T-helper 9 cell (primary cell): ENCODE data around the gene UBASH3A.

Source experiments
- DNase-seq: peaks from one replicate; pipeline ENCODE4 v3.0.0-alpha.2; 2020

Gene UBASH3A

DNA sequence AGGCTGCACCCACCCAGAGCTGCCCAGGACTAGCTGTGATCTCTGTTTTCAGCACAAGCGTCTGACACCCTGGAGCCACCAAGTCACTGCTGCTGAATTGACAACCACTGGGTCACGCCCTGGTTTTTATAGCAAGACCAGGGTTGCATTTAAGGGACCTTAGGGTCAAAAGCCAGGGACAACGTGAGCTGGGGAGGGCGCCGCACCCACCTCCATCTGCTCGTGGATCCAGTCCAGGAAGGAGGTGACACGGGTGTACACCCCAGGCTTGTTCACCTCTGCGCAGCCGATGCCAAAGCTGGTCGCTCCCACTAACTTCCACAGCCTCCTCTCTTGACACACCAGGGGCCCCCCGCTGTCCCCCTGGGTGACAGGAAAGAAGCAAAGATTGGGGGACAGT, 28.2 kb upstream of the UBASH3A start:
- no peak for DNase-seq

- DNase-seq = no peak
Observed at GRCh38 chr21:42375966-42376337, 27.8 kb upstream of the UBASH3A start.

DNA sequence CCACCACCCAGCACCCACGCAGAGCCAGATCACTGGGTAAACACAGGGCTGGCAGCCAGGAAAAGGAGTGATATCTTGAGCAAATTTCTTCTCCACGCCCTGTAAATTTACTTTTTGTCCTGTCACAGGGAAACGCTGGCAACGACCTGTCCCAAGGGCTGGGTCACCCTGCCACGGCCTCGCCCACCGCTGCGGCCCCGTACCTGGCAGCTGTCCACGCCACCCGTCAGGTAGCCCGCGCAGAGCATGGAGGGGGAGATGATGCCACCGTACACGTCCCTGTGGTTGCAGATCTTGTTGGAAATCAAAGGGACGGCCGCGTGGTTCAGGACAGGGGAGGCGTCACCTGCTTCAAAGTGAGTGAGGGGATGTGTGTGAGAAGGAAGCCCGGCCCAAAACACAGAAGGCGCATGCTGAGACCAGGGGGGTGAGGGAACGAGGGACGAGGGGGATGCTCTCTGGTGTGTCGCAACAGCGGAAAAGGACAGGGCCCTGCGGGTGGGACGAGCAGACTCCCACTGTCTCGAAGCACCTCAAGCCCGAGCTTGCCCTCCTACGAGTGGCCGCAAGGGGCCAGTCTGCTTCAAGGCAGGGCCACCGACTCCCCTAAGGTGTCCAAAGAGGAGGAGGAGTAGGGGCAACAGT, 27.2 kb upstream of the UBASH3A start:
- peak; percentile 55 for DNase-seq

GRCh38 chr21:42377211-42377950, 26.3 kb upstream of the UBASH3A start:
- DNase-seq = no peak

DNA sequence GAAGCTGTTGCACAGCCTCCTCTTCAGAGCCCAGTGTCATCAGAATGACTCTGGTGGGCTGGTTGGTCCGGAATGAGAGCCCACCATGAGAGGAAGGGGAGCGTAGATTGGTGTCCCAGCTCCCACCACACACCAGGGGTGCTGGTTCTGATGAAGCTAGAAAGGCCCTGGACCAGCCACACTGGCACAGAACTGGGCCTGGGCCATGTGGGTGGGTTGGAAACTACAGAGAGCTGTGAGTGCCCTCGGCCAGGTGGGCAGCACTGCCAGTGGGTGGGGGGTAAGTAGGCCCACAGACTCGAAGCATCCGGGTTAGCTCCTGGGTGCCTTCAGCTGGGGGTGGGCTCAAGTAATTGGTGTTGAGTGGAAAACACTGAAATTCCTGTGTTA, 25.8 kb upstream of the UBASH3A start:
- no peak for DNase-seq

DNA sequence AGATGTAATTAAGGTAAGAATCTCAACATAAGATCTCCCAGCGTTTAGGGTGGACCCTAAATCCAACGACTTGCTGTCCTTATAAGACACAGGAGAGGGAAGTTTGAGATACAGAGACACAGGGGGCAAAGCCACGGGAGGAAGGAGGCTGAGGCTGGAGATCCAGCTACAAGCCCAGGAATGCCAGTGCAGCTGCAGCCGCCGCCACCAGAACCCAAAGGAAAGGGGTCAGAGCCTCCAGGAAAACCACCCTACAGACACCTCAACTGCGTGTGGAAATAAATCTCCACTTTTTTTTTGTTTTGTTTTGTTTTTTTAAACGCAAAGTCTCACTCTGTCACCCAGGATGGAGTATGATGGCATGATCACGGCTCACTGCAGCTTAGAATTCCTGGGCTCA, 25.3 kb upstream of the UBASH3A start:
- DNase-seq = no peak

DNA sequence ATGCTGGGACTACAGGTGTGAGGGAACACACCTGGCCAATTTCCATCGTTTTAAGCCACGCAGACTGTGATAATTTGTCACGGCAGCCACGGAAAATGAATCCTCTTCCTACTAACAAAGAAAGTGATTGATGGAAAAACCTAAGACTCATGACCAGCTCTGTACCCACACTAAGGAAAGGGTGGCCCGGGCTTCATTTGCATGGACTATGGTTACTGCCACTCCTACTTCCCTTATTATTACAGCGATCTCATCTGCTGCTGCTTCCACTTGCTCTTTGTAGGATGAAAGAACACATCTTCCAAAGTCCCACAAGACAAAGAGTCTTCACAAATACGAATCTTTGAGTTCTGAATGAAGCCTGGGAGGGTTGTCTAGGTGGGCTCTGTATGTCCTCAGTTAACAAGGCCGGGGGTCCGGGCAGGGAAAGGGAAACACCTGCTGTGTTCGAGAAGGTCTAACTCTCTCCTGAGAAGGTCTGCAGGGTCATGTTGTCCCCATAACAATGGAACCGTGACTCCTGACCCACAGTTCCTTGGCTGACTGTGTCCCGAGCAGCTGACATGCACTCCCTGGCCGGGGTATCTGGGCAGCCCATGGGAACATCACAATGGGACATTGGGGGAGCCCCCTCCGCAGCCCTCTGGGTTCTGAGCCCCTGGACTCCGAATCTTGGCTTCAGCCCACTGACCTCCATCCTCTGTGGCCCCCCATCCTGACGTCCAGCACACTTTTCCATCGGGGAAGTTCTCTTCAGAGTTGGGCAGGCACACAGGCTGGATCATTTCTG, 24.1 kb upstream of the UBASH3A start:
- DNase-seq = no peak

DNA sequence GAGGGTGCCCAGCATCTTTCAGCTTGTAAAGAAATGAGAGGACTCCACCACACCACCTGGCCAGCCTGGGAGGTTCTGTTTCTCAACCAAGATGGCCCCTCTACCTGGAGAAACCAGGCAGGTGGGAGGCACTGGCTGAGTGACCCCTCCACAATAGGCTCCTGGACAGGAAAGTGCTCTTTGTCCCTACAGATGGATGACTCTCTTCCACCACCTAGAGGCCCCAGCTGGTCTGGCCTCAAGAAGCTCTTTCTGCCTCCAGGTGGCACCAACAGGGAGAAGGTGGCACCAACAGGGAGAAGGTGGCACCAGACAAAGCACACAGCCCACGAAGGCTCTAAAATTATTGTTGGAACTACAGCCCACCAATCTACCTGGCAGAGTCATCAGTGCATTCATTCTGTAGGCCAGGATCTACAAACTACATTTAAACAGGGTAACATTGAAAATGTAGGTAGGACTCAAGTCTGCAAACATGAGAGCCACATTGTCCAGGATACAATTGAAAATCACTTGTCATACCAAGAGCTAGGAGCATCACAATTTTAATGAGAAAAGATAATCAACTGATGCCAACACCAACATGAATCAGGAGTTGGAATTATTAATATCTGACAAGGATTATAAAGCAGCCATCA, 22.2 kb upstream of the UBASH3A start:
- DNase-seq = peak; percentile 26

DNA sequence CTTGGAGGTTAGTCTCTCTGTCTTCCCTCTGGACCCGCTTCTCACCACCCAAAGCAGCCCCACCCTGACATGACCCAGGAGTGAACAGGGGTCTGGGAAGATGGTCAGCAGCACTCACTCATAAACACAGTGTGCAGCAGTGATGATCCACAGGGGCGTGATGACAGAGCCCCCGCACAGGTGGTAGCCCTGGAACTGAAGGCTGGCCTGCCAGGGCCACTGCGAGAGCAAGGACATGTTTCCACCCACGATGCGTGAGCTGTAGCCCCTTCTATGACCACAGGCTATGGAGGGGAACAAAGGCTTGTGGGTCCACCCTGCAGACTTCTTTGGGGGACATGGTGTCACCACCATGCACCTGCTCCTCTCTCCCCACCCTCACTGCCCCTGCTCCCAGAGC, 20.8 kb upstream of the UBASH3A start:
- DNase-seq = no peak

GRCh38 chr21:42383331-42383730, 20.4 kb upstream of the UBASH3A start:
- DNase-seq = no peak

GRCh38 chr21:42384156-42384945, 19.4 kb upstream of the UBASH3A start:
- no peak for DNase-seq

DNA sequence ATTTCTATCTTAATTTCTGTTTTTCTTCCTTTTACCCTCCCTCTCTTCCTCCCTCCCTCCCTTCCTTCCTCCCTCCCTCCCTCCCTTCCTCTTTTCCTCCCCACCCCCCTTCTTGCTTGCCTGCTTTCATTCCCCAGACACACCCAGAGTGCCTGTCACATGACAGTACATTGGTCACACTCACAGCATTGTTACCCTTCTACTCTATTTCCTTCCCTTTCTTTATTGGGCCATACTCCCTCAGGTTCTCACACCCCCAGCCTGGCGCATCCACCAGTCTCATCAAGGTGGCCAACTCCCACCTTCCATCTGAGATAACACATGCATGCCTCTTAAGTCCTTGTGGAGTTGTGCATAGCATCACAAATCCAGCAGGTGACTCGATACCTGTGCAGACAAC, 18.7 kb upstream of the UBASH3A start:
- DNase-seq = no peak

GRCh38 chr21:42385619-42386018, 18.1 kb upstream of the UBASH3A start:
- DNase-seq = no peak

DNA sequence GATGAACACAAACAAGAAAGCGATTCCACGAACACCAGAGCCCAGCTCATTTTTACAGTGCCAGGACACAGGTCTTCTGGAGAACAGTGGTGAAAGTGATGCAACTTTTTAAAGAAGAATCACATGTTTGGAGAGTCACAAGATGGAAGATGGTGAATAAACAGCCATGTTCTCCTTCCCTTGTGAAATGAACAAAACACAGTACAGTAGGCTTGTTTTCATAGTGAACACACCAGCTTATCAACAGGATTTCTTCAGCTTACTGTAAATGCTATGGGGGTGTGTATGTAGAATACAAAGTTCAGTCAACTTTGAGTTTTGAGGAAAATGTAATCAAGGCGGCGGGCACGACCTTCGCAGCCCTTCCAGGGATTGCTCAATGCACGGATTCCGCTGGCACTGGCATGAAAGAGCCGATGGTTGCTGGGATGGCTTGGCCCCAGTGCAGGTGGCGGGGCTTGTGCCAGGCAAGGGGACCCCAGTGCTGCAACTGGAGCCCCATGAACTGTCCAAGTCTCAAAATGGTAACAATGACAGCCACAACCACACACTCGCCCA, 17.6 kb upstream of the UBASH3A start:
- no peak for DNase-seq

GRCh38 chr21:42387164-42387563, 16.5 kb upstream of the UBASH3A start:
- no peak for DNase-seq

DNA sequence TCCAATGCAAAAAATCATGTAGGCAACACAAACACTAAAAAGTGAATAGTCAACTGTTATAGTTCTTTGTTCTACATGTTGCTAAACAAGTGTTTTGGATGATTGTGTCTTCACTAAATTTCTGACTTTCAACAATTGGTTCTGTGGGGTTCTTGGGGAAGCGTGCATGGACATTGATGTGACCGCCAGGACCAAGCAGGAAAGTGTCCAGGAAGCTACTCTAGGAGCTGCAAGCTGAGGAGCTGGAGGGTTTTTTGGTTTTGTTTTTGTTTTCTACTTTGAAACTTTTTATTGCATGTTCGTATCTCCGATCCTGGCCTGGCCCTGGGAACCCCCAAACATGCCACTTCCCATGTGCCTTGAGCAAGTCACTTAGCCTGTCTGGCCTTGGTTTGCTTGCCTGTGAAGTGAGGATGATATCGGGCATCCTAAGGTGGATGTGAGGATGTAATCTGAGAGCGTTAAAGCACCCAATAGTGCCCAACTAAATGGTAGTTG, 15.8 kb upstream of the UBASH3A start:
- DNase-seq = no peak

GRCh38 chr21:42388740-42389448, 14.8 kb upstream of the UBASH3A start:
- DNase-seq = no peak

- no peak for DNase-seq
Observed at GRCh38 chr21:42389449-42389835, 14.3 kb upstream of the UBASH3A start.

- no peak for DNase-seq
Observed at GRCh38 chr21:42390193-42390592, 13.5 kb upstream of the UBASH3A start.

DNA sequence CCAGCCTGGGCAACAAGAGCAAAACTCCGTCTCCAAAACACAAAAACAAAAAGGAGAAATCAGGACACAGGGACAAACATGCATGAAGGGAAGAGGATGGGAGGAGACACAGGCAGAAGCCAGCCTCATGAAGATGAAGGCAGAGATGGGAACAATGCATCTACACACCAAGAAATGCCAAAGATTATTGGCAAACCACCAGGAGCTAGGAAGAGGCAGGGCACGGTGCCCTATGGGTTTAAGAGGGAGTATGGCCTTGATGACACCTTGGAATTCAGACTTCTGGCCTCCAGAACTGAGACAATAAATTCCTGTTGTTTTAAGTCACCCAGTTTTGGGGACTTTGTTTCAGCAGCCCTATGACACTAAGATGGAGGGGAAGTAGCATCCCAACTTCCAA, 13.0 kb upstream of the UBASH3A start:
- no peak for DNase-seq

DNA sequence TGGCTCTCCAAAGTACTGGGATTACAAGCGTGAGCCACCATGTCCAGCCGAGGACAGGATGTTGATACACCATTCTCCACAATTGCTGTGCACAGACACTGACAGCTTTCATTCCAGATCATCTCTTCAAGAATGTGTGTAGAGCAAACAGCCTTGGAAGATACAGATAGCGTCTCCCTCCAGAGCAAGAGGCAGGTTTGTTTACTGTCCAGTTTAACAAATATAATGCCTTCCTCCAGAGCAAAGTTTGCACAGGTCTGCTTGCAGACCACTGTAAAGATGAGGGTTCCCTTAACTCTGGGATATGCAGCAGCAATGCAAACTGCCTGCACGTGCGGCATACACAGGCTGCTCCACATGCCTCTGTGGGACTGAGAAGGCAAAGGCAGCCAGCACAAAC, 12.4 kb upstream of the UBASH3A start:
- no peak for DNase-seq
